Transverse colon (tissue), 4 donors: Measurements from ENCODE around the gene EPB41L1. TPM values are rescaled to one million over a fixed set of nuclear protein-coding genes. Genes with fewer than 3 reads are reported as not detected.

Experiments used
- DNase-seq: peaks from one replicate; pipeline ENCODE4 v3.0.0-alpha.2; 2019
- H3K27ac ChIP-seq, 4 donors: fragments of 200-600 bp; sonication (generic); 2 replicates each; pipeline ENCODE4 v1.5.1; 2016 to 2018; ENCODE audit warnings: inconsistent platforms in 4 of 4
- H3K27me3 ChIP-seq: fragments of 200-600 bp; sonication (generic); 2 replicates; pipeline ENCODE4 v1.5.1; 2017; ENCODE audit warnings: inconsistent platforms
- H3K36me3 ChIP-seq, 4 donors: fragments of 200-600 bp; sonication (generic); 2 replicates each; pipeline ENCODE4 v1.5.1; 2017 to 2019; ENCODE audit warnings: inconsistent platforms in 4 of 4
- H3K4me1 ChIP-seq, 4 donors: fragments of 200-600 bp; sonication (generic); 2 replicates each; pipeline ENCODE4 v1.5.1; 2017 to 2020; ENCODE audit warnings: inconsistent platforms in 4 of 4
- H3K4me3 ChIP-seq, 4 donors: fragments of 200-600 bp; sonication (generic); 1 replicate in 1 of 4; 2 replicates in 3 of 4; pipeline versions ENCODE4 v1.5.1 to v1.6.1; 2017 to 2019; ENCODE audit warnings: inconsistent platforms in 4 of 4
- H3K9me3 ChIP-seq, 2 donors: fragments of 200-600 bp; sonication (generic); 2 replicates each; pipeline ENCODE4 v1.5.1; 2017 to 2019; ENCODE audit warnings: inconsistent platforms in 2 of 2
- EP300 ChIP-seq: sonication (generic); formaldehyde crosslinking; IDR thresholded peaks from one replicate; pipeline ENCODE4 v1.6.1; 2017; ENCODE audit warnings: antibody characterized with exemption, low read depth
- POLR2A ChIP-seq: fragments of 450-650 bp; IDR thresholded peaks from one replicate; pipeline ENCODE4 v1.6.1; 2016; ENCODE audit warnings: antibody characterized with exemption, mild to moderate bottlenecking, moderate library complexity
- POLR2AphosphoS5 ChIP-seq, 3 donors: sonication (generic); formaldehyde crosslinking; IDR thresholded peaks; one replicate each; pipeline ENCODE4 v1.6.1; 2016; ENCODE audit warnings: antibody characterized with exemption in 3 of 3
- WGBS, 2 donors: methylation state at CpG; one replicate each; pipeline ENCODE4 v1.1.5; 2018; ENCODE audit warnings: low coverage in 1 of 2; 5-methylcytosine and 5-hydroxymethylcytosine counted together
- in situ Hi-C, 4 donors: fragments of 200-750 bp; cut with MboI; loops; one replicate each; pipeline versions ENCODE4 v1.15.0 to v1.15.1; 2017; ENCODE audit warnings: low sequenced_read_pairs in 3 of 4, low pct_ligation_motif_present in 1 of 4, low pct_unique_long_range_greater_than_20kb in 1 of 4
- intact Hi-C: fragments of 100-400 bp; cut with DNase I; formaldehyde crosslinking; loops from one replicate; pipeline ENCODE4 v1.15.1; 2023; ENCODE audit warnings: low total_unique reads
- total RNA-seq, 4 donors: library from RNA; depleted of rRNA; stranded (reverse); fragments of >200 nt; gene quantifications; one replicate each; pipeline ENCODE4 v1.1.0, GENCODE V29; 2016
- TF ChIP-seq, protein P1 (sequence below), 5 experiments: fragments of 200-600 bp in 3 of 5; fragments of 450-650 bp in 2 of 5; sonication (generic) in 3 of 5; IDR thresholded peaks; 1 replicate in 2 of 5; 2 replicates in 3 of 5; pipeline ENCODE4 v1.5.1; 2016 to 2017; ENCODE audit warnings: antibody characterized with exemption in 5 of 5, inconsistent platforms in 3 of 5, mild to moderate bottlenecking in 2 of 5, moderate library complexity in 1 of 5

EPB41L1 gene
- total RNA-seq, 4 donors from 2014 or later = 36.4 to 167 (median 79.4) TPM

GRCh38 chr20:36130390-36130789 is 24.1 kb upstream of the EPB41L1 start:
- no peak for TF ChIP-seq POLR2AphosphoS5 (IDR thresholded peaks at IDR 0.05)
- TF ChIP-seq, protein P1, sequence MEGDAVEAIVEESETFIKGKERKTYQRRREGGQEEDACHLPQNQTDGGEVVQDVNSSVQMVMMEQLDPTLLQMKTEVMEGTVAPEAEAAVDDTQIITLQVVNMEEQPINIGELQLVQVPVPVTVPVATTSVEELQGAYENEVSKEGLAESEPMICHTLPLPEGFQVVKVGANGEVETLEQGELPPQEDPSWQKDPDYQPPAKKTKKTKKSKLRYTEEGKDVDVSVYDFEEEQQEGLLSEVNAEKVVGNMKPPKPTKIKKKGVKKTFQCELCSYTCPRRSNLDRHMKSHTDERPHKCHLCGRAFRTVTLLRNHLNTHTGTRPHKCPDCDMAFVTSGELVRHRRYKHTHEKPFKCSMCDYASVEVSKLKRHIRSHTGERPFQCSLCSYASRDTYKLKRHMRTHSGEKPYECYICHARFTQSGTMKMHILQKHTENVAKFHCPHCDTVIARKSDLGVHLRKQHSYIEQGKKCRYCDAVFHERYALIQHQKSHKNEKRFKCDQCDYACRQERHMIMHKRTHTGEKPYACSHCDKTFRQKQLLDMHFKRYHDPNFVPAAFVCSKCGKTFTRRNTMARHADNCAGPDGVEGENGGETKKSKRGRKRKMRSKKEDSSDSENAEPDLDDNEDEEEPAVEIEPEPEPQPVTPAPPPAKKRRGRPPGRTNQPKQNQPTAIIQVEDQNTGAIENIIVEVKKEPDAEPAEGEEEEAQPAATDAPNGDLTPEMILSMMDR (IDR thresholded peaks at IDR 0.05) = no peak
- no peak for TF ChIP-seq POLR2A
- TF ChIP-seq EP300 = no peak
- Histone ChIP-seq H3K4me3 (no peak overlapping the region), H3K36me3 (no peaks in the 10 kb centered on the region), H3K9me3 (no peaks in the 10 kb centered on the region), H3K27me3 (no peaks in the 10 kb centered on the region), H3K4me1 (peaks cover 0 to 3% (median 0%) of the 10 kb centered on the region in 4 donors), H3K27ac (no peak overlapping the region)
- intact Hi-C loops (no loop called here), in situ Hi-C loops (no loop called here)
- WGBS, 2 donors = 83% methylated on average over 6 of the region's 6 CpGs
- no peak for DNase-seq

DNA sequence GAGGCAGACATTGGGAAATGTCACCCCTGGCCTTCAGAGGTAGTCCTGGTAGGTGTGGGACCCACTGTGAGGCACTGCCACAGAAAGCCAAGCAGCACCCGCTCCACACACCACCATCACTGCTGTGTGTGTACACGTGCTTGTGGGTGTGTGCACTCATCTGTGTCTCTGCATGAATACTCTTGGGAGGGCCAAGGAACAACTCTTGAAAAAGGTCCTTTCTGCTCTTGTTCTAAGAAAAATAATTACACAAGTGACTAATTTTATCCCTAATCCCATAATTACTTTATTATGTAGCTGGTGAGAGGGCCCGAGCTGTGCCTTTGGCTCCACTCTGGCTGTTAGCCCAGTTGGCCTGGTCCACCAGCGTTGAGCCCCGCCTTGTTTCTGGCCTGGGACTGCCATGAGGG is 21.7 kb upstream of the EPB41L1 start:
- H3K27me3 ChIP-seq = no peaks in the 10 kb centered on the region
- TF ChIP-seq, protein P1 (IDR thresholded peaks at IDR 0.05) = no peak
- TF ChIP-seq EP300 = no peak
- no peak for TF ChIP-seq POLR2A
- no peak for TF ChIP-seq POLR2AphosphoS5 (IDR thresholded peaks at IDR 0.05)
- intact Hi-C loops = no loop called here
- 69% methylated on average over 5 of the region's 5 CpGs; no CpG with 5 or more reads in 1 of the 2 donors for WGBS, 2 donors
- DNase-seq = no peak
- peaks cover 0 to 3% (median 0%) of the 10 kb centered on the region in 4 donors for H3K4me1 ChIP-seq
- no peak overlapping the region for H3K27ac ChIP-seq
- in situ Hi-C loops = no loop called here
- no peaks in the 10 kb centered on the region for H3K36me3 ChIP-seq
- H3K4me3 ChIP-seq = no peak overlapping the region
- no peaks in the 10 kb centered on the region for H3K9me3 ChIP-seq

DNA sequence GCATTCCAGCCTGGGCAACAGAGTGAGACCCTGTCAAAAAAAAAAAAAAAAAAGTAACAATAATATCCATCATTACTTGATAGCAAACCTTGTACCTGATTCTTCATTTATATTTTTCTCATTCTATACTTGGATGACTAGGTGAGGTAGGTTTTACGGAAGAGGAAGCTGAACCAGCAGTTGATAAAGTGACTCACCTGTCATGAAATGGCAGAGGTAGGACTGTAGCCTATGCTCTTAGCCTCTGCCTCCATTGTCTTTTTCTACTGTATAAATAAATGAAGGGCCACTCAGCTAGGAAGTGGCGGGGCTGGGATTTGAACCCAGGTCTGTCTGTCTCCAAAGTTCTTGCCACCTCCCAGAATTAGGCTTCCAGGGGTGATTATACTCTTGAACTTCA is 20.7 kb upstream of the EPB41L1 start:
- DNase-seq = no peak
- TF ChIP-seq POLR2A = no peak
- no peak for TF ChIP-seq EP300
- TF ChIP-seq POLR2AphosphoS5 (IDR thresholded peaks at IDR 0.05) = no peak
- TF ChIP-seq, protein P1 (IDR thresholded peaks at IDR 0.05) = no peak
- no peak overlapping the region for H3K27ac ChIP-seq
- in situ Hi-C loops = no loop called here
- H3K27me3 ChIP-seq = no peaks in the 10 kb centered on the region
- intact Hi-C loops = no loop called here
- WGBS, 2 donors = 86% methylated on average over 2 of the region's 2 CpGs
- no peaks in the 10 kb centered on the region for H3K9me3 ChIP-seq
- H3K4me3 ChIP-seq = no peak overlapping the region
- no peaks in the 10 kb centered on the region for H3K36me3 ChIP-seq
- H3K4me1 ChIP-seq = peaks cover 0 to 6% (median 4%) of the 10 kb centered on the region in 4 donors

- Histone ChIP-seq H3K27me3 (no peaks in the 10 kb centered on the region), H3K4me1 (peaks cover 0 to 9% (median 6%) of the 10 kb centered on the region in 4 donors), H3K9me3 (no peaks in the 10 kb centered on the region), H3K27ac (no peak overlapping the region), H3K4me3 (no peak overlapping the region), H3K36me3 (no peaks in the 10 kb centered on the region)
- in situ Hi-C loops (loop anchor here (5.0 kb wide), 1 partner anchor 138 kb away; no protein-coding TSS in a partner anchor), intact Hi-C loops (no loop called here)
- TF ChIP-seq POLR2AphosphoS5 (IDR thresholded peaks at IDR 0.05) (no peak), EP300 (no peak), POLR2A (no peak)
- TF ChIP-seq, protein P1 (IDR thresholded peaks at IDR 0.05) = no peak
- 80 to 97% methylated on average over 1 to 6 of the region's 6 CpGs for WGBS, 2 donors
- DNase-seq = no peak
Observed at GRCh38 chr20:36135159-36135558, 19.4 kb upstream of the EPB41L1 start.
